Endothelial cell of umbilical vein (primary cell): ENCODE measurements around the gene SCG2. TPM values are rescaled to one million over a fixed set of nuclear protein-coding genes. Genes with fewer than 3 reads are reported as not detected.

Source experiments
- BruUV-seq: library from RNA; stranded (reverse); fragments of 400-500 nt; replicated peaks from 2 replicates; lab custom pipeline; 2021; lab: Mats Ljungman, UMichigan
- CTCF ChIA-PET: fragments of 300-600, 350-600 bp; sonication (Branson Sonifier 250); formaldehyde crosslinking; loops from one replicate; lab custom pipeline; 2021; ENCODE audit warnings: antibody characterized with exemption, inconsistent platforms; lab: Charles Lee
- POLR2A ChIA-PET: fragments of 300-600, 350-600 bp; sonication (Branson Sonifier 250); formaldehyde crosslinking; loops from one replicate; lab custom pipeline; 2021; ENCODE audit warnings: antibody characterized with exemption, inconsistent platforms; lab: Charles Lee
- DNase-seq: peaks from one replicate; pipeline ENCODE4 v3.0.0-alpha.2; 2011; ENCODE audit warnings: low read depth, low spot score
- FAIRE-seq: peaks from 2 replicates; lab custom pipeline; 2011; peaks lifted over from hg19 to GRCh38; lab: Jason Lieb, UNC
- H2AFZ ChIP-seq: 2 replicates; pipeline ENCODE4 v1.6.0; 2012; ENCODE audit warnings: low read depth, low read length, control low read depth, inconsistent platforms
- H3K27ac ChIP-seq: 2 replicates; pipeline ENCODE4 v1.5.1; 2011; ENCODE audit warnings: low read depth, mild to moderate bottlenecking, control low read depth, low read length, moderate library complexity; ENCODE audit not compliant: insufficient read depth
- H3K27me3 ChIP-seq, 2 experiments: 2 replicates each; pipeline versions ENCODE4 v1.6.0 to v1.6.1; 2011; ENCODE audit warnings: low read length in 2 of 2, mixed read lengths in 1 of 2; ENCODE audit not compliant: control insufficient read depth in 2 of 2, insufficient read depth in 2 of 2
- H3K36me3 ChIP-seq, 2 experiments: 2 replicates in 1 of 2; 3 replicates in 1 of 2; pipeline ENCODE4 v1.5.1; 2011; ENCODE audit warnings: low read length in 2 of 2, mild to moderate bottlenecking in 1 of 2, moderate library complexity in 1 of 2; ENCODE audit not compliant: control insufficient read depth in 2 of 2, insufficient read depth in 2 of 2; ENCODE audit errors: extremely low read depth in 1 of 2
- H3K4me1 ChIP-seq: 3 replicates; pipeline ENCODE4 v1.5.1; 2011; ENCODE audit warnings: mild to moderate bottlenecking, low read length; ENCODE audit not compliant: control insufficient read depth, insufficient read depth; ENCODE audit errors: extremely low read depth
- H3K4me2 ChIP-seq: 2 replicates; pipeline ENCODE4 v1.6.1; 2011; ENCODE audit warnings: low read length, control low read depth, mixed read lengths; ENCODE audit not compliant: insufficient read depth
- H3K4me3 ChIP-seq, 3 experiments: fragments of 200-600 bp in 1 of 3; sonication (generic), shearing (Covaris generic) in 1 of 3; replicated peaks in 1 of 3; 2 replicates each; pipeline ENCODE4 v1.5.1; 2011 to 2016; ENCODE audit warnings: control low read depth in 3 of 3, low read length in 3 of 3, mild to moderate bottlenecking in 2 of 3, inconsistent platforms in 1 of 3, low read depth in 1 of 3, moderate library complexity in 1 of 3; ENCODE audit not compliant: insufficient read depth in 1 of 3
- H3K79me2 ChIP-seq: 2 replicates; pipeline ENCODE4 v1.6.0; 2012; ENCODE audit warnings: low read length, inconsistent platforms; ENCODE audit not compliant: control insufficient read depth, insufficient read depth
- H3K9ac ChIP-seq: replicated peaks from 2 replicates; pipeline ENCODE3; 2011; ENCODE audit warnings: low read length, control low read depth; ENCODE audit not compliant: insufficient read depth; ENCODE audit errors: extremely low read depth
- H3K9me1 ChIP-seq: replicated peaks from 3 replicates; pipeline ENCODE4 v1.6.0; 2011; ENCODE audit warnings: mild to moderate bottlenecking, low read length; ENCODE audit not compliant: control insufficient read depth, insufficient read depth; ENCODE audit errors: extremely low read depth
- H3K9me3 ChIP-seq: replicated peaks from 2 replicates; pipeline ENCODE4 v1.5.1; 2012; ENCODE audit warnings: low read length, inconsistent platforms; ENCODE audit not compliant: control insufficient read depth, insufficient read depth
- H4K20me1 ChIP-seq: replicated peaks from 2 replicates; pipeline ENCODE3; 2011; ENCODE audit warnings: mild to moderate bottlenecking, low read length; ENCODE audit not compliant: control insufficient read depth, insufficient read depth; ENCODE audit errors: extremely low read depth
- EZH2 ChIP-seq: IDR thresholded peaks from 2 replicates; pipeline ENCODE4 v1.6.1; 2012; ENCODE audit warnings: borderline replicate concordance, low read depth, mild to moderate bottlenecking, moderate library complexity, low read length, inconsistent platforms; ENCODE audit not compliant: severe bottlenecking
- FOS ChIP-seq: IDR thresholded peaks from 2 replicates; pipeline ENCODE4 v1.6.1; 2011; ENCODE audit warnings: mild to moderate bottlenecking, low read length, moderate library complexity, borderline replicate concordance; ENCODE audit not compliant: insufficient read depth
- GATA2 ChIP-seq: IDR thresholded peaks from 2 replicates; pipeline ENCODE4 v1.7.0; 2011; ENCODE audit warnings: low read depth, mild to moderate bottlenecking, moderate library complexity, mixed read lengths, low read length; ENCODE audit not compliant: insufficient read length, insufficient read depth
- JUN ChIP-seq: IDR thresholded peaks from 2 replicates; pipeline ENCODE4 v1.6.1; 2011; ENCODE audit warnings: borderline replicate concordance, low read depth; ENCODE audit not compliant: insufficient read length, insufficient read depth
- MYC ChIP-seq: IDR thresholded peaks from one replicate; pipeline ENCODE4 v1.6.1; 2011; ENCODE audit warnings: mild to moderate bottlenecking, low read depth, low read length
- POLR2A ChIP-seq: IDR thresholded peaks from 2 replicates; pipeline ENCODE4 v1.6.1; 2012; ENCODE audit warnings: low read depth, mild to moderate bottlenecking, control low read depth, low read length
- POLR2AphosphoS5 ChIP-seq: IDR thresholded peaks from 2 replicates; pipeline ENCODE4 v1.6.1; 2012; ENCODE audit warnings: low read depth, mild to moderate bottlenecking, control low read depth, low read length, moderate library complexity; ENCODE audit not compliant: insufficient read depth
- dilution Hi-C: fragments of 300-500 bp; cut with MboI; formaldehyde crosslinking; loops from one replicate; pipeline ENCODE4 v1.15.0; 2019; ENCODE audit warnings: low sequenced_read_pairs; ENCODE audit not compliant: extremely low pct_ligation_motif_present
- intact Hi-C: fragments of 100-400 bp; cut with micrococcal nuclease; formaldehyde crosslinking; loops from one replicate; pipeline ENCODE4 v1.10.0; 2022
- polyA plus RNA-seq, 4 experiments: library from polyadenylated mRNA; depleted of rRNA in 3 of 4; stranded (reverse) in 3 of 4; unstranded in 1 of 4; fragments of >200 nt; gene quantifications; 2 replicates each; pipeline versions ENCODE4 v1.2.1 to v1.2.3, GENCODE V29; 2011 to 2012; ENCODE audit warnings: missing spikeins in 1 of 4
- total RNA-seq: library from RNA; stranded (reverse); gene quantifications from 2 replicates; pipeline ENCODE4 v1.2.3, GENCODE V29; 2021
- TF ChIP-seq, protein P1 (sequence below), 2 donors: IDR thresholded peaks; 1 replicate in 1 of 2; 2 replicates in 1 of 2; pipeline ENCODE4 v1.5.1; 2011; ENCODE audit warnings: low read length in 2 of 2, mild to moderate bottlenecking in 2 of 2, moderate library complexity in 2 of 2, control low read depth in 1 of 2, inconsistent platforms in 1 of 2, low read depth in 1 of 2; ENCODE audit not compliant: insufficient read depth in 1 of 2; ENCODE audit errors: extremely low read depth in 1 of 2
- TF ChIP-seq, protein P2 (sequence below): IDR thresholded peaks from 2 replicates; pipeline ENCODE4 v1.6.1; 2011; ENCODE audit not compliant: insufficient read depth, insufficient read length

SCG2 gene
- total and polyA plus RNA-seq, 2 donors (not counting 3 experiments of a cell fraction or from before 2014, with no cell fraction given): not detected

DNA sequence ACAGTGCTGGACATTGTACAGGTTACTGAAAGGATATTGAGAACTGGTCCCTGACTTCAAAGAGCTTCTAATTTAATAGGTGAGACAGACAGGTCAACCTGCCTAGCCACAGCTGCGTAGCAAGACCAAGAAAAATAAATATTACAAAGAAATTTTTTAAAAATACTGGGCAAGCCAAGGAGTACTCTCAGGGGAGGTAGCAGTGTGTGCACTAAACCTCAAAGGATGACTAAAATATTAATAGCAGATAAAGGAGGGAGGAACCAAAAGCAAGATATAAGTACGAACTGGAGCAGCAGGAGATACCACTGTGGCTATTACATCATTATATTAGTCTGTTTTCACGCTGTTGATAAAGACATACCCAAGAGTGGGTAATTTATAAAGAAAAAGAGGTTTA, 14.9 kb downstream of the SCG2 start:
- intact Hi-C loops (no loop called here), dilution Hi-C loops (no loop called here)
- DNase-seq (no peak), FAIRE-seq (no peak)
- POLR2A ChIA-PET: no interaction called here
- H3K9ac ChIP-seq: no peak overlapping the region
- no peaks in the 10 kb centered on the region for H3K9me1 ChIP-seq
- no peak overlapping the region for H2AFZ ChIP-seq
- H3K4me1 ChIP-seq: peaks cover 3% of the 10 kb centered on the region
- H3K9me3 ChIP-seq: no peaks in the 10 kb centered on the region
- no peak overlapping the region for H3K4me3 ChIP-seq
- H3K27ac ChIP-seq: no peak overlapping the region
- no peaks in the 10 kb centered on the region for H3K79me2 ChIP-seq
- H4K20me1 ChIP-seq: no peaks in the 10 kb centered on the region
- H3K27me3 ChIP-seq: peaks cover 0 to 5% of the 10 kb centered on the region in 2 experiments
- no TSS peak for BruUV-seq
- CTCF ChIA-PET: interaction anchor here (1.0 kb wide), 1 partner anchor 14 kb away, joined by 3 read pairs; no protein-coding TSS in a partner anchor
- H3K4me2 ChIP-seq: no peak overlapping the region
- TF ChIP-seq POLR2A (no peak), EZH2 (no peak), MYC (no peak), JUN (no peak), POLR2AphosphoS5 (no peak), GATA2 (no peak), FOS (no peak)
- TF ChIP-seq, protein P1, sequence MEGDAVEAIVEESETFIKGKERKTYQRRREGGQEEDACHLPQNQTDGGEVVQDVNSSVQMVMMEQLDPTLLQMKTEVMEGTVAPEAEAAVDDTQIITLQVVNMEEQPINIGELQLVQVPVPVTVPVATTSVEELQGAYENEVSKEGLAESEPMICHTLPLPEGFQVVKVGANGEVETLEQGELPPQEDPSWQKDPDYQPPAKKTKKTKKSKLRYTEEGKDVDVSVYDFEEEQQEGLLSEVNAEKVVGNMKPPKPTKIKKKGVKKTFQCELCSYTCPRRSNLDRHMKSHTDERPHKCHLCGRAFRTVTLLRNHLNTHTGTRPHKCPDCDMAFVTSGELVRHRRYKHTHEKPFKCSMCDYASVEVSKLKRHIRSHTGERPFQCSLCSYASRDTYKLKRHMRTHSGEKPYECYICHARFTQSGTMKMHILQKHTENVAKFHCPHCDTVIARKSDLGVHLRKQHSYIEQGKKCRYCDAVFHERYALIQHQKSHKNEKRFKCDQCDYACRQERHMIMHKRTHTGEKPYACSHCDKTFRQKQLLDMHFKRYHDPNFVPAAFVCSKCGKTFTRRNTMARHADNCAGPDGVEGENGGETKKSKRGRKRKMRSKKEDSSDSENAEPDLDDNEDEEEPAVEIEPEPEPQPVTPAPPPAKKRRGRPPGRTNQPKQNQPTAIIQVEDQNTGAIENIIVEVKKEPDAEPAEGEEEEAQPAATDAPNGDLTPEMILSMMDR (IDR thresholded peaks at IDR 0.05; ENCODE audit: extremely low read depth in 1 of 2, insufficient read depth in 1 of 2, low read depth in 1 of 2, low read length in 2 of 2): no peak
- TF ChIP-seq, protein P2, sequence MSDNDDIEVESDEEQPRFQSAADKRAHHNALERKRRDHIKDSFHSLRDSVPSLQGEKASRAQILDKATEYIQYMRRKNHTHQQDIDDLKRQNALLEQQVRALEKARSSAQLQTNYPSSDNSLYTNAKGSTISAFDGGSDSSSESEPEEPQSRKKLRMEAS: no peak
- no peaks in the 10 kb centered on the region for H3K36me3 ChIP-seq
